ENCODE data around the gene SLC25A25.

DNA sequence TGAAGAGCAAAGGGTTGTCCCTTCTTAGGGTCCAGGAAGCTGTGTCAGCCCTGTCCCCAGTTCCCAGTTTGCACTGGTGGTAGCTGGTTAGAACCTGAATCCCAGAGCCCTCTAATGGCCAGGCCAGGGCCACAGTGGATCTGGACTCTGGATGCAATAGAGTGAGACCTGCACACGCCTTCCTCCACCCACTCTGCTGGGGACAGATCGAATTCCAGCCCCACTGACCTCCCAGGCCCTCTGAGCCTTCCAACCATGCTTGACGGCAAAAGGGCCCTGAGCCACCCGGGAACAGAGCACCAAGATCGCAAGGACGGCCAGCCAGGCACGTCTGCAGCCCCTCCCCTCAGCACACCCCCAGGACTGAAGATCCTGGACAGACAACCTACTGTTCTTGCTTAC lies 24.6 kb upstream of the SLC25A25 start:
- TF ChIP-seq POLR2A (IDR thresholded peaks at IDR 0.05; ENCODE audit: low read depth, low read length) (no peak), PAX5 (IDR thresholded peaks at IDR 0.05; ENCODE audit: insufficient read depth, low read length, severe bottlenecking) (no peak), TAF1 (IDR thresholded peaks at IDR 0.05; ENCODE audit: low read depth, low read length) (no peak), POLR2AphosphoS5 (IDR thresholded peaks at IDR 0.05; ENCODE audit: low read depth, low read length) (no peak)

Data from GM12891 (cell line).